Activated CD8-positive, alpha-beta memory T cell treated with anti-CD3 and anti-CD28 coated beads for 24 hours (primary cell): Measurements from ENCODE around the gene DENND2A.
"Not testable (repeated sequence)": the region's sequence is repeated elsewhere in the genome, so short reads cannot be mapped to it uniquely, and the experiment has no call there.

Source experiments
- DNase-seq: peaks from one replicate; pipeline ENCODE4 v3.0.0-alpha.2; 2020

DENND2A gene, protein sequence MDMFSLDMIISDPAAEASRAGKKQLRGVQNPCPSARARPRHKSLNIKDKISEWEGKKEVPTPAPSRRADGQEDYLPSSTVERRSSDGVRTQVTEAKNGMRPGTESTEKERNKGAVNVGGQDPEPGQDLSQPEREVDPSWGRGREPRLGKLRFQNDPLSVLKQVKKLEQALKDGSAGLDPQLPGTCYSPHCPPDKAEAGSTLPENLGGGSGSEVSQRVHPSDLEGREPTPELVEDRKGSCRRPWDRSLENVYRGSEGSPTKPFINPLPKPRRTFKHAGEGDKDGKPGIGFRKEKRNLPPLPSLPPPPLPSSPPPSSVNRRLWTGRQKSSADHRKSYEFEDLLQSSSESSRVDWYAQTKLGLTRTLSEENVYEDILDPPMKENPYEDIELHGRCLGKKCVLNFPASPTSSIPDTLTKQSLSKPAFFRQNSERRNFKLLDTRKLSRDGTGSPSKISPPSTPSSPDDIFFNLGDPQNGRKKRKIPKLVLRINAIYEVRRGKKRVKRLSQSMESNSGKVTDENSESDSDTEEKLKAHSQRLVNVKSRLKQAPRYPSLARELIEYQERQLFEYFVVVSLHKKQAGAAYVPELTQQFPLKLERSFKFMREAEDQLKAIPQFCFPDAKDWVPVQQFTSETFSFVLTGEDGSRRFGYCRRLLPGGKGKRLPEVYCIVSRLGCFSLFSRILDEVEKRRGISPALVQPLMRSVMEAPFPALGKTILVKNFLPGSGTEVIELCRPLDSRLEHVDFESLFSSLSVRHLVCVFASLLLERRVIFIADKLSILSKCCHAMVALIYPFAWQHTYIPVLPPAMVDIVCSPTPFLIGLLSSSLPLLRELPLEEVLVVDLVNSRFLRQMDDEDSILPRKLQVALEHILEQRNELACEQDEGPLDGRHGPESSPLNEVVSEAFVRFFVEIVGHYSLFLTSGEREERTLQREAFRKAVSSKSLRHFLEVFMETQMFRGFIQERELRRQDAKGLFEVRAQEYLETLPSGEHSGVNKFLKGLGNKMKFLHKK

DNA sequence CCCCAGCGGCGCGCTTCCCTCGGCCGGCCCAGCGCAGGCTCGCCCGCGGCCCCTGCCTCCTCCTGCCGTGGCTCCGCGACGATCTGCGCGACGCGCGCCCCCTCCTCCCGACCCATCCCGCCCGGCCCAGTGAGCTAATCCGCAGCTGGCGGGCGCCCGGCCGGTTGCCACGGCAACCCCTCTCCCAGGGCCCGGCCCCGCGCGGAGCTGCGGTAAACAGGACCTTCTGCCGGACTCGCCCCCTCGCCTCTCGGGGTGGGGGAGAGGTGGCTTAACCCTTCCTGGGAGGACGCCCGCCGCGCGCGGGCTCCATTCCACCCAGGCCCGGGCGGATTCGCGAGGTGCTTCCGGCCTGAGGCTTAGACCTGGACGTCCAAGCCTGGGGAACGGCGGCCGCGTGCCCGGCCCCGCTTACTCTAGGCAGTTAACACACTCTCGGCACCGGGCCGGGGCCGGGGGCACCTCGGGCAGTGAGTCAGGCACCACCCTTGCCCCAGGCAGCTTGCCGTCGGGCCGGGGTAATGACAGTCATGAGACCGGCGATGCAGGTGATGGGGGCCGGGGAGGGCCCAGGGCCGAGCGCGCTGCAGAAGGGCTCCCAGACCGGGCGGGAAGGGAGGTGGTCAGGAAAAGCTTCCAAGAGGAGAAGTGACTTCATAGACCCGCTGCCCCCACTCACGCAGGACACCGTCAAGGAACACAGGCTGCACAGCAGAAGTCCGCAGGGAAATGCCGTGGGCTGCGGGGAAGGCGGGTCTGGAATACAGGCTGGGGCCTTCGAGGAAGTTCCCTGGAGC is at the start of gene DENND2A:
Gene DENND2A (minus strand): TSS at position 87 of the 797 bp plus-strand sequence. CDS start 38,416 bp downstream, outside the sequence.
- no peak for DNase-seq

- peak; percentile 40 for DNase-seq
Observed at GRCh38 chr7:140689199-140690152, 48.9 kb upstream of the DENND2A start.

- peak; percentile 43 for DNase-seq
Observed at GRCh38 chr7:140688341-140688740, 47.7 kb upstream of the DENND2A start.

DNA sequence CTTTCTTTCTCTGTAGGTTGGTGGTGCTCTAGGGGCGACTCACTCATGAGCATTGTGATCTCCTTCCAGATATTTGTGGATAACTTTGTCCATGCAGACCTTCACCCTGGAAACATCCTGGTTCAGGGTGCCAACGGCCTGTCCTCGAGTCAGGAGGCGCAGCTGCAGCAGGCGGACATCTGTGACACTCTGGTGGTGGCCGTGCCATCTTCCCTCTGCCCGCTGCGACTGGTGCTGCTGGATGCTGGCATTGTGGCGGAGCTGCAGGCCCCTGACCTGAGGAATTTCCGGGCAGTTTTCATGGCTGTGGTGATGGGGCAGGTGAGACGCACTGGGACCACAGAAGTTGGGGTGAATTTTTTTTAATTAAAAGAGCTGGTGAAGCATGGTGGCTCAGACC is 46.3 kb upstream of the DENND2A start:
- no peak for DNase-seq

GRCh38 chr7:140685407-140686087 is 44.9 kb upstream of the DENND2A start:
- DNase-seq = peak; percentile 28

- DNase-seq = peak; percentile 50
Observed at GRCh38 chr7:140684066-140684950, 43.7 kb upstream of the DENND2A start.

- peak; percentile 32 for DNase-seq
Observed at GRCh38 chr7:140683657-140684056, 43.0 kb upstream of the DENND2A start.

DNA sequence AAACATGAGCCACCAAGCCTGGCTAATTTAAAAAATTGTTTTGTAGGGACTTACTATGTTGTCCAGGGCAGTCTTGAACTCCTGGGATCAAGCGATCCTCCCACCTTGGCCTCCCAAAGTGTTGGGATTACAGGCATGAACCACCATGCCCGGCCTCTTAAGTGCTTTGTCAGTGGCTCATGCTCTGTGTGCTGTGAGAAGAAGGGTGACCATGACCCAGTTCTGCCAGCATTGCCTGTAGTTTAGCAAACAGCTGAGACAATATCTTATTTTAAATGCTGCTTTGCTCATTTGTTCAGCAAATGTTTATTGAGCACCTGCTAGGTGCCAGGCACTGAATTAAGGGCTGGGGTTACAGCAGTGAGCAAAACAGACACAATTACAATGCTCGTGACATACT is 41.2 kb upstream of the DENND2A start:
- no peak for DNase-seq

GRCh38 chr7:140680886-140681285 is 40.3 kb upstream of the DENND2A start:
- DNase-seq = no peak

DNA sequence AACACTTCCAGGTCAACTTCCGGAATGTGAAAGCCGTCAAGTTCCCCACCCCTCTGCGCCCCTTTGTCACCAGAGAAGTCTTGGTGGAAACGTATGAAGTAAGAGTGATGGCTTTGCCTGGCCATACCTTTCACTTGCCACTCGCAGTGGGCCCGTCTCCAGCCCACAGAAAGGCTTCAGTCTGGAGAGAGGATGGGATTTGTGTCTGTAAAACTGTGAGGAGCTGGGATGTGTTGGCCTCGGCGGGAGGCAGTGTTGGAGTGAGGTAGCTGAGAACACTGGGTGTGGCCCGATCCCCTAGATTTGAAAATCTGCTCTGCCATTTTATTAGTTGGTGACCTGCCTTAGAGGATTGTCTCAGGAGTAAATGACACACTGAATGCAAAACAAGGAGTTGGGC is 38.6 kb upstream of the DENND2A start:
- no peak for DNase-seq

- DNase-seq = no peak
Observed at GRCh38 chr7:140678816-140679130, 38.2 kb upstream of the DENND2A start.

DNA sequence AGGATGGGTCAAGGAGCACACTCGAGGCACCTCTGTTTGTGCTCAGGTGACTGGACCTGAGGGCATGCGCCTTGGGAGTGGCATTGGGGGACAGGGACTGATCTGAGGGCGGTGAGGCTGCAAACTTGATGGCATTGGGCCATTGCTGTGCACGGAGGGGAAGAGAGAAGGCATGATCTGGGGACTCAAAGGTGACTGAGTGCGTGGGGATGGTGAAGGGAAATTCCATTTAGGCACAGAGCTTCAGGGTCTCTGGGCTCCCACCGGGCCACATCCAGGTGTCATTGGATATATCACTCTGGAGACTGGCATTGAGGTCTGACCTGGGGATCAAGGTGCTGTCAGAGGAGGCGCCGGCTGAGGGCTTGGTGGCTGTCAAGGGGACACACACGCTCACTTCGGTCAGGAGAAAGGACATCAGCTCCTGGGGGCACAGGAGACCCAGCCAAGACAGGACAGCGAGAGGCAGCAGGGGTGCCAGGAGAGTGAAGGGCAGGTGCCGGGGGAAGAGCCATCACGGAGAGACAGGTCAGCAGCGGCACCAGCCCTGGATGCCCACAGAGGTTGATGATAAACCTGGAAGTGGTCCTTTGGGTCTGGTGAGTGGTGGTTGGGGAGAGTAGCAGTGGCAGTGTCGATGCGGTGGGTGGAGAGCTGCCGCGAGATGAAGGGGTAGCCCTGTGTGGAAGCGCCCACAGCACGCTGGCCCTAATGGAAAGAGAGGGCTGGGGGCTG is 37.6 kb upstream of the DENND2A start:
- DNase-seq = no peak

GRCh38 chr7:140677496-140677895 is 36.9 kb upstream of the DENND2A start:
- DNase-seq = no peak

DNA sequence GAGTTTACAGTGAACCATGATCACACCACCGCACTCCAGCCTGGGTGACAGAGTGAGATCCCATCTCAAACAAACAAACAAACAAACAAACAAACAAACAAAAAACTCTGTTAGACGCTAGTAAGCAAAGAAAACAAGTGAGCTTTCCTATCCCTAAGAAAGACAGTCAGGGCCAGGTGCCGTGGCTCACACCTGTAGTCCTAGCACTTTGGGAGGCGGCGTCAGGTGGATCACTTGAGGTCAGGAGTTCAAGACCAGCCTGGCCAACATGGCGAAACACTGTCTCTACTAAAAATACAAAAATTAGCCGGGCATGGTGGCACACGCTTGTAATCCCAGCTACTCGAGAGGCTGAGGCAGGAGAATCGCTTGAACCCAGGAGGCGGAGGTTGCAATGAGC is 36.3 kb upstream of the DENND2A start:
- not testable (repeated sequence) for DNase-seq

DNA sequence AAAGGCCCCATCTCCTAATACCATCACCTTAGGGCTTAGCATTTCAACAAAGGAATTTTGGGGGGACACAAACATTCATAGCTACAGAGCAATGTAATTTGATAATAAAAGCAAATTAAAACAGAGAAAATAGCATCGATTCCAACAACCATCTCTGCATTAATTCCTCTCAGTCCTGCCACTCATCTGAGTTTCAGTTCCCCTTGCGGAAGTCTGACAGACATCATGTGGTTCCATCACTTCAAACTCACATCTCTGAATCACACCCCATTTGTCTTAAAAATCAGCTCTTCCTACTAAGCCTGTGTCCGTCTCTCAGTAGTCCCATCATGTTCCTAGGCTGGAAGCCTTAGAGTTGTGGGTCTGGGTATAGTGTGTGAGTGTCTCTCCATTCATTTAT is 35.7 kb upstream of the DENND2A start:
- DNase-seq = no peak

GRCh38 chr7:140675726-140676125 is 35.1 kb upstream of the DENND2A start:
- DNase-seq = no peak

DNA sequence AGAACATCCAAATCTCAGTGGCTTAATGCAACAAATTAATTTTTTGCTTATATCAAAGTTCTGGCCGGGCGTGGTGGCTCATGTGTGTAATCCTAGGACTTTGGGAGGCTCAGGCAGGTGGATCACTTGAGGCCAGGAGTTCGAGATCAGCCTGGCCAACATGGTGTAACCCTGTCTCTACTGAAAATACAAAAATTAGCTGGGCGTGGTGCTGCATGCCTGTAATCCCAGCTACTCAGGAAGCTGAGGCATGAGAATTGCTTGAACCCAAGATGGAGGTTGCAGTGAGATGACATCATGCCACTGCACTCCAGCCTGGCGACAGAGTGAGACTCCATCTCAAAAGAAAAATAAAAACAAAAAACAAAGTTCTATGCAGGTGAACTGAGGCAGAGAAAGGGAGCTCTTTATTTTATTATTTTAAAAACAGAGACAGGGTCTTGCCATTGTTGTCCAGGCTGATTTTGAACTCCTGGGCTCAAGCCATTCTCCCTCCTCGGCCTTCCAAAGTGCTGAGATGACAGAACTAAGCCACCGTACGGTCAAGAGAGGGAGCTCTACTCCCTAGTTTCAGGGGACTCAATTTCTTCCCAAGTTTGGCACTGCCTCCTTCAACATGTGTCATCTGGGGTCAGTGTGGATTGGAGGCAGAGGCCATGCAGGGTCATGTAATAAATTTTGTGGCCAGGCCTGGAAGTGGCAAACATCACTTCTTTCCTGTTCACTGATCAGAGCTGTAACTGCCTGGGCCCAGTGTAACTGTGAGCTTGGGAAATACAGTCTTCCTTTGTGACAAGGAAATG is 34.5 kb upstream of the DENND2A start:
- DNase-seq = no peak

- DNase-seq = no peak
Observed at GRCh38 chr7:140674356-140674800, 33.8 kb upstream of the DENND2A start.
